GM21786 (cell line): ENCODE measurements around the gene SOAT2.

Source experiments
- ATAC-seq: cut with Tn5 transposase; IDR thresholded peaks from one replicate; pipeline ENCODE4 v1.9.1; 2021; ENCODE audit not compliant: unreplicated experiment

SOAT2 gene

DNA sequence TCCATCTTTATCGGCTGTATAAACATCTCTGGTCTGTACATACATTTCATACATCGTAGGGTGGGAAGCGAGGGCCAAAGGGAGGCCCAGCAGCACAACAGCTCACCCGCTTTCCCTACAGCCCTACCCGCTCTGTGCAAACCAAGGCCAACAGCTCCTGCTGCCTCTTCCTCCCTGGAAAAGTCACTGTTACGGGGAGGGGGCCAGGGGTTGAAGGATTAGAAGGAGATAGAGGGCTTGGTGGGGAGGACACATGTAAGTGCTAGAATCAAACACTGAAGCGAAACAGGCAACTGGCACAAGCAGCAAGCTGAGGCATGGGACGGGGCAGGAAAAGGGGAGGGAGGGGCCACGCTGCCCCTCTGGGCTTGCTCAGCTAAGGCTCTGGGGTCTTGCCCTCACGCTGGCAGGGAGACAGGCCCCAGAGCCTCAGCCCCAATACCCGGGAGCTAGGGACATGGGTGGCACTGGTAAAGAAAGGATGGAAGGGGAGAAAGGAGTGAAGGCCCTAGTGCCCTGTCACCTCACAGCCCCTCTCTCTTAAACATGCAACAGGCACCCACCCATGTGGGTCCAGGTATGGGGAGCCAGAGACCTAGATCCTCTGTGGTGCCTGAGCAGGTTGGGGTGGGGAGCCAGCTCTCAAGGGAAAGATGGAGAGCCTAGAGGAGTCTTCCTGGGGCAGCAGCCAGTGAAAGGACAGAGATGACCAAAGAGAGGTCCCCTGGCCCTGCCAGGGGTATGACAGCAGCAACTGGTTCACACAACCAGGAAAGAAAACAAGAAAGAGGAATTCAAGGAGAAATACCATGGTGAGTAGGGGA is 38.5 kb upstream of the SOAT2 start:
- ATAC-seq = no peak

DNA sequence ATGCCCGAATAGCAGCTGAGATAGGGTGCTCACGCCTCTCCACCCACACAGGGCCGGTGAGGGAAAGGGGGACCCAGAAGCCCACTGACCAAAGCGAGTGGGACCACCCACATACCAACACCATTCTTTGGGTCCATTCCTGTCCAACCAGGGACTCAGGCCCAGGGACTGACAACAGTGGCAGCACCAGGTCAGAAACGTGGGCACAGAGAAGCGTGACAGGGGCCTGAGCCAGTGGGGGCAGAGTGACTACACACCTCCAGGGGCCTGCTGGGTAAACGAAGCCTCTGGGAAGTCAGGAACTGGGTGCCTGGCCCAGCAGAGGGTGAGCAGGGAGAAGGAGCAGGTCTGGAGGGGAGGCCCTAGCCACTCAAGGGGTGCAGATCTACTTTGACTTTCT is 37.8 kb upstream of the SOAT2 start:
- no peak for ATAC-seq

DNA sequence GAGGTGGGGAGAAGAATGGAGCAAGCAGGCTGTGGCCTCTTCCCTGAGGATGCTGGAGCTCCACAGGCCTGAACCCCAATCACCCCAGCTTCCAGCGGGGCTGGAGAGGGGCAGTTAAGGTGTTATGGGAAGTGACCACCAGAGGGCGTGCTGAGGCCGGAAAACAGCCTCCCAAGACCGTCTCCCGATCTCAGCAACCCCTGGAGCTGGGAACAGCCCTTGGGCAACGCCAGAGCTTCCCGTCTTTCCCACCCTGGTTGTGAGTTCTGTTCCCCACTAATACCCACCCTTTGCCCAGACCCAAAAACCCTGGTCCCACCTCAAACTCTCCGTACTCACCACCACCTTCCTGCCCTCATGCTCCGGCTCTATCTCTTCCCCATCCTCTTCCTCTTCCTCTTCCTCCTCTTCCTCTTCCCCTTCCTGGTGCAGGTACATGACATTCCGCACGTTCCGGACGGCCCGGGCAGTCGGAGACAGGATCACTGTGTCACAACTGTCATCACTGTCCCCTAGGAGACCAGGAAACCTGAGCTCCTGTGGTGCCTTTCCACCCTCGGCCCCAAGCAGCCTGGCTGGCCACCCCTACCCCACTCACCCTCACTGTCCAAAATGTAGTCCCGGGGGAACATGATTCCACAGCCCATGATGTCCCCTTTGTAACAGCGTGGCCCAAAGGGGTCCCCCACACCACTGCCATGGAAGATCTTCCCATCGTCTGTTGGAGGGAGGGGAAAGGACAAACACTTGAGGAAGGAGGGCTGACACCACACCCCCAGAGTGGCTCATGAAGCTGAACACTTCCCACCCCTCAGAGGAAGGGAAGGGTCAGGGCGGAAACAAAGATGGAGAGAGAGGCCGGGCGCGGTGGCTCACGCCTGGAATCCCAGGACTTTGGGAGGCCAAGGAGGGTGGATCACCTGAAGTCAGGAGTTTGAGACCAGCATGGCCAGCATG is 37.0 kb upstream of the SOAT2 start:
- no peak for ATAC-seq

DNA sequence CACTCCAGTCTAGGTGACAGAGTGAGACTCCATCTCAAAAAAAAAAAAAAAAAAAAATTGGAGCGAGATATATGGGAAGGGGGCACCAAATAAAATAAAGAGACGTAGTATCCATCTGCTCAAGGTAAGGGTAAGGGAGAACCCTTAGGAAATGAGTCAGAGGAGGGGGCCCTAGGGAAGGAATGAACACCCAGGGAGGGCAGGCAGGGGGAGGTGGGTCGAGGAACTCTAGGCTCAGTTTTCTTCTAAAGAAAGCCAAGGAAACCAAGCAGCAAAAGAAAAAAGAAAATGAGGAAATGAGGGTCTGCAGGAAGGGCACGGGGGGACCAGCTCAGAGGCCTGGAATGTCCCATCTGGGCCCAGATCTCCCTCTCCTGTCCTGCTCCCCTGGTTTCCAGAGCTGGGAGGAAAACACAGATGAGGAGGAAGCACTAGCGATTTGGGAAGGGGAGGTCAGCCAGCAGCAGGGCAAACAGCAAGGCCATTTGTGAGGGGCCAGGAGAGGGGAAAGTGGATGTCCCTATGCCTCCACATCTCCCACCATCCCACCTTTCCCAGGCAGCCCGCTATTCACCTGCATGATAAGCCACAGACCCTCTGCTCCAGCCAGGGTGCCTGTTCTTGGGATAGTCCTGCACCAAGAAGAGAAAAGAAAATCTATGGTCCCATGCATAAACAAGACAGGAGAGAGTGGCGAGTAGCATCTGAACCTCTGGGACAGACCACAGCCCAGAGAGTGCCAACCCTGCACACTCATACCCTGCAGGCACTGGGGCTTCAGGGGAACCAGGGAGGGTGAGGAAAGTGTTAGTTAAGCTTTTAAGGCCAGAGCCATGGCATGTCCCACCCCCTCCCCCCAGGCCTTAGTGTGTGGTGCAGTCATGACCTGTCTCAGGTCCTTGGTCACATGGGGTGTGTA is 36.0 kb upstream of the SOAT2 start:
- no peak for ATAC-seq

DNA sequence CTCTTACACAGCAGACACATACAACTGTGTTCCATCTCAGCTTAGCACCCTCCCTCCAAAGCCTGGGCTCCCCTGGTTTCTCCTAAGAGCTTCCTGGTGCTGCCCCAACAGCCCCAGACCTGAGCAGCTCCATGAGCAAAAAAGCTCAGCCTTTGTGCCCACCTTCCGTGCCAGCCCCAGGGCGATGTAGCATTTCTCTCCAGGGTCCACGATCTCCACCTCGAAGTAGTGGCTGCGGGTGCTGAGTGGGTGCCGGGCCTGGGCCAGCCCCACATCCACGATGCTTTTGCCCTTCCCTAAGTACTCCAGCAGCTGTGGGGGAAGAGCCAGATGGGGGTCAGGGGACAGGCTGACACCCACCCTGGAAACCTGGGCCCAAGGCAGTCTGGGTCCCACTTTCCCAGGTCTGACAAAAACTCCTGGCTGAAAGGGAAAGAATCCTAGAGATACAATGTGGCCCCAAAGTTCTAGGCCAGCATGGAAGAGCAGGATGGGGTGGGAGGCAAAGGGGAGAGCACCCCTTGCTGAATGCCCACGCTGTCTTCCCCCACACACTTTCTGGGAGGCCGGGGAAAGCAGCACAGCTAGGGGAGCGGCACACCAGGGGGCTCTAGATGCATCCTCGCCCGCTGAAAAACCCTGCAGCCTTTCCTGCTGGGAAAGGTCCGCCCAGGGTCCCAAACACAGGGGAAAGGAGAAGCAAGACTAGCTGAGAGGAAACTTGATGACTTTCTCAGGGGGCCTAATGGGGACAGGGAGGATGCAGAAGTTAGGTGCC is 35.1 kb upstream of the SOAT2 start:
- ATAC-seq = no peak

DNA sequence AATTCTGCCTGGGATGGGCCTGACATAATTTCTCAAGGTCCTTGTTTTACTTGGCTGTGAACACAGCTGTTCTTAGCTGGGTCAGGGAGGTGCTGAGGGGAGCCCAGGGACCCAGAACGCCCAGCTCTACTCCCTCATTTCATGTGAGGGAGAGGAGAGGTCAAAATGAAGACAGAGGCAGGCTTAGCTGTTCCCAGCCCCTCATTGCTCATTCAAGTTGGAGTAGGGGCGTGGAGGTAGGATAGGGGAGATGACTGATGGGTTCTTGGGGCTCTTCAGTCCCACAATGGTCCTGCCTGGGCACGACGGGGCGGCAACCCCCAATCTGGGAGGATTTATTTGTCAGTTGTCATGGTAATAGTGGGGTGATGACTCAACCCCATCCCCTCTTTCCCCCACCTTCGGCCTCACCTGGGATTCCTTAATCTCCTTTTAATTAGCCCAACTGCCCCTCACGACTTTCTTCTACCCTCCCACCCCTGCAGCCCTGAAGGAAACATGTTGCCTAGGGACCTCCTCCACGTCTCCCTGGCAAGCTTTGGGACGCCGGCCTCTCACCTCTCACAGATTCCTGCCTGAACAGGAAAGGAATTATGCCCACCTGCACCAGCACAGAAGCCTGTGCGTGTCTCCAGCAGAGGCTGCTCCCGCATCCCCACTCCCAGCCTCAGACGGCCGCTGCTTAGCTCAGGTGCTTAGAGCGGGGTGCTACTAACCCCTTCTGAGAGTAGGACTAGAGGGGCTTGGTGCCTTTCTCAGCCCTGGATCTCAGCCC is 34.3 kb upstream of the SOAT2 start:
- ATAC-seq = no peak

DNA sequence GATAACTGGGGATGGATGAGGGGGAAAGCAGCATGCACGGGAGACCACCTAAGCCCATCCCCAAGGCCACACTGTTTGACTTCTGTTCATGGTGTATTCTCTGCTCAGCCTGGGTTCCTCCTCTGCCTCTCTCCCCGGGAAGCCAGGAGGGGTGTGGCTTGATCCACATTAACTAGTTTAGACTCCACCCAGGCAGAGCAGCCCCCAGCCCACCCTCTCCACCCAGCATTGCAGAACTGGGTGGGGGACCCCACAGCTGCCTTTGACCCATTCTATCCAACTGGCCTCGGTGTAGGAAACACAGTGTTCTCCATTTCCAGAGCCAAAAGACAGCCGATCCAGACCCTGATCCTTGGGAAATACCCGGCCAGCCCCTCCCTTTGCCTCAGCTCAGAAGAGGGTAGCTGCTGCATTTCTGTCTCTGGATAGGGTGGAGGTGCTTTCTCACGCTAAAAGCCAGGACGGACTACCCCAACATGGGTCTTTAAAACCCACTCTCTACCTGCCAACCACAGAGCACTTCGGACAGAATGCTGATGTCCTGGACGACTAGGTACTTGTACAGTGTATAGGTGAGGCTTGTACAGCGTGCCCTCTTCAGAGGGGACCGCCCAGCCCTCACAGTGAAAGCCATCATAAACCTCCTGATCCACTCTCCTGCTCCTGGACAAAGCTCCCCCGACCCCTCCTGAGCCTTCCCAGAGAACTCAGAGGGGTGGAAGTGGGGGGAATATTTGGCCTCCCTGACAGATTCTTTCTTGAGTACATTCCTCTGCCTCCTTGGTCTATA is 33.5 kb upstream of the SOAT2 start:
- no peak for ATAC-seq

DNA sequence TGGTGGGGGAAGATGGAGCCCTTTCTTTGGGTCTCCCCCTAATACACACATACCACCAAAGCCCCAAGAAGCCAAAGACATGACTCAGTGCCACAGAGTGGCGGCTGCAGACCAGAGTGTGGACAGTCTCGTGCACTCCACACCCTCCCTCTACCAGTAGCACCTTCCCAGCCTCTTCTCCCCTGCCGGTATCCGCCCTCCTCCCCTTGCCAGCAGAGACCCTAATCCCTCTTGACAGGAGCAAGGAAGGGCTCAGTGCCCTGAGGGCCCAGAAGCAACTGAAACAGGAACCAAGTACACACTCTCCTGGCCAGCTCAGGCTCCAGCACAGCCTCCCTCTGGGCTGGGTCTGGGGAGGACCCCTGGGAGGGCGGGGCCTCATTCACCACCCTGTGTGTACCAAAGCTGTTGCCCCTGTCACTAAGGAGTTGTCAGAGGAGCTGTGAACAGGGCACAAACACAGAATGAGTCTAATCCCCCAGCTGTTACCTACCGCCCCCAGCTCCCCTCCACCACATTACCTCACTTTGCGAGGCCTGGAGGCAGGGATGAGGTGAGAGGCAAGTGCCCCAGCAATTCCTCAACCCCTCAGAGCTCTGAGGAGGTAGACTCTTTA is 32.3 kb upstream of the SOAT2 start:
- no peak for ATAC-seq

DNA sequence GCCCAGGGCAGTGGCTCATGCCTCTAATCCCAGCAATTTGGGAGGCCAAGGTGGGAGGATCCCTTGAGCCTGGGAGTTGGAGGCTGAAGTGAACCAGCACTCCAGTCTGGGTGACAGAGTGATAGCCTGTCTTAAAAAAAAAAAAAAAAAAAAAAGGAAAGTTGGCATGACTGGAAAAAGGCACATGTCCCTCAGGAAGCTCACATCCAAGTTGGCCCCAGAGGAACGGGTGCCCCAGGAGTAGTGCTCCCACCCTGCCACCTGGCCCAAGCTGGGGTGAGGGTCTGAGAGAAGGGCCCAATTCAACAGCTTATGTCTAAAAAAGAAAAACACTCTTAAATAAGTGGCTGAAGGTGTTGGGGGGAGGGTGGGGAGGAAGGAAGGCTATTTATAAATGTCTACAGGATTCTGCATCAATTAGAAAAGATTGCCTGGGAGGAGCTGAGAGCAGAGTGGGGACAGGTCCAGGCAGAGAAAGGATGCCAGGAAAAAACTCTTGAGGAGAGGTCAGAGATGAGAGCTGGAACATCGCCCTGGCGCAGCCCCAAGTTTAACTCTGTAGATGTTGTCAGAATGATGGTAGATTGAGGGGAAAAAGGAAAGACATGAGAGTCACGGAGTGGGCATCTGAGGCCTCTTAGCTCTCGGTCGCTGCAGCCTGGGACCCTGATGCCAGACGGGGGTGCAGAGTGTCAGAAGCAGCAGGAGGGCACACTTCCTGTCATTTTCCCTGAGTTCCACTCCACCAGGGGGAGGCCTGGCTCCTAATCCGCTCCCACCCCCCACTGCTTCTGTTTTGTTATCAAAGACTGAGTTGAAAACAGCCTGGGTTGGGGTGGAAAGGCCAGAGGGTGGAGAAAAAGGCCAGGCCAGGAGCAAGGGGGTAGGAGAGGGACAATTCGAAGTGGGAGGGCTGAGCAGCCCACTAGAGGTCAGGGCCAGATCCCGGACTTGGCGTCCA is 31.4 kb upstream of the SOAT2 start:
- ATAC-seq = no peak

DNA sequence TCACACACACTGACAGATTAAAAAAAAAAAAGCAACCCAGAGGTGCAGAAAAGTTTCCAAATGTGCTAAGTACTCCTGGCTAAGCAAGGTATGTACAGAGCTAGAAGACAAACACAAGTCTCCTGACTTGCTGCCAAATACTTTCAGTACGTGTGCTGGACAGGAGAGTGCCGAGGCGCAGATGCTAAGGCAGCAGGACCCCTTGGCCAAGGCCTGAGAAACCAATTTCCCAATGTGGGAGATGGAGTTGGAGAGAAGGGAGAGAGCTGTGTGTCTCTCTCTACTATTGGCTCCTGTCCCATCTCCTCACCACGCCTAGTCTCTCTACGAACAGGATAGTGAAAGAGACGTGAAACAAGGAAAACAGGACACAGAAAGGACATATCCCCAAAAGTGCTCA is 29.4 kb upstream of the SOAT2 start:
- ATAC-seq = no peak

DNA sequence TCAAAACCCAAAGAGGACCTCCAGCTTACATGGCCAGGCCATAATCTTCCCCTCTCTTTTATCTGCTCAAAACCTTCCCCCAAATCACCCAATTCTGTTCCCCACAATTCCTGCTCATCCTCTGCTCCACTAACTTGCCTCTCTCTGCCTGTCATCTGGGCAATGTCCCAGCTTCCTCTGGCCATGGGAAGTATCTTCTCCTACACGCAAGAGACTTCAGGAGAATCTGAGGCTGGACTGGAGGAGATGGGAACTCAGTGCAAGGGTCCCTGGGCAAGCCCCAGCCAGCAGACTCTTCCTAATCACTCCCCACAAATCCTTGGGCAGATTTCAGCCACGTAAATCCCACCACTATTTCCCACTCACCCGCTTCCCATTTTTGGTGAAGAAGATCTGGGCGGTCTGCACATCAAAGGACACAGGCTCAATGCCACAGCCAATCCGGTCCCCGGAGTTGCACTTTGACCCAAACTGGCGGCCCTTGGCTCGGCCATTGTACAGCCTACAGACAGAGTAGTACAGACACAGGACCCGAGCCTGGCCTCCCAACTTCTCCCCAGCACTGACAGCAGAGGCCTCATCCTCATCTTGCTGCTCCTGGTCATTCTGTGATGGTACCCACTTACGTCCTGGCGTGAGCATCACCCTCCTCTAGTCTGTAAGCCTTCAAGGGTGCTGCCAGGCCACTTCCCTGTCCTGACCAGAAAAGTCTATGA is 28.8 kb upstream of the SOAT2 start:
- no peak for ATAC-seq

DNA sequence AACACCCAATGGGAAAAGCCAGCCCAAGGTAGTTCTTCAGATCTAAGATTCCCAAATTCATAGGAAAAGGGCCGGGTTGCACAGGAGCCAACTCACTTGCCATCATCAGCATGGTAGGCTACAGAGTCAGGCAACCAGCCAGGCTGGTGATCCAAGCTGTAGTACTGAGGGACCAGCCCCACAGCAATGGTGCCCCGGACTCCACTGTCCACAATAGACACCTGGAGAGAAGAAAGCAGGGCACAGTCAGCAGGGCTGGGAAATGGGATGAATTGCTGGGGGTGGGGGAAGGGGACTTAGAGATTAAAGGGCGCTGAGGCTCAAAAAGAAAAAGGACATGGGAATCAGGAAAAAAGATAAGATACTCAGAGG is 28.3 kb upstream of the SOAT2 start:
- ATAC-seq = no peak

DNA sequence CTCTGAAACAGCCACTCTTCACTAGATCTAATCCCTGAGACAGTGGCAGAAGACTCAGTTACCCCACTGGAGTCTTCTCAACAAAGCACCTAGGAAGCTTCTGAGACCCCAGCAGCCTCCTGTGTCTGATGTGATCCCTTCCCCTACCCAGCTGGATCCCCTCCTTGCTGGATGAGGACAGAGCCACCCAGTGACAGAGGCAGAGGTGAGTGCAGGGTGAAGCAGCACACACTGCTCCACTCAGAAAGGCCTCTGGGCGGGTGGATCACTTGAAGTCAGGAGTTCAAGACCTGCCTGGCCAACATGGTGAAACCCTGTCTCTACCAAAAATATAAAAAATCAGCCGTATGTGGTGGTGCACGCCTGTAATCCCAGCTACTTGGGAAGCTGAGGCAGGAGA is 26.8 kb upstream of the SOAT2 start:
- ATAC-seq = no peak

DNA sequence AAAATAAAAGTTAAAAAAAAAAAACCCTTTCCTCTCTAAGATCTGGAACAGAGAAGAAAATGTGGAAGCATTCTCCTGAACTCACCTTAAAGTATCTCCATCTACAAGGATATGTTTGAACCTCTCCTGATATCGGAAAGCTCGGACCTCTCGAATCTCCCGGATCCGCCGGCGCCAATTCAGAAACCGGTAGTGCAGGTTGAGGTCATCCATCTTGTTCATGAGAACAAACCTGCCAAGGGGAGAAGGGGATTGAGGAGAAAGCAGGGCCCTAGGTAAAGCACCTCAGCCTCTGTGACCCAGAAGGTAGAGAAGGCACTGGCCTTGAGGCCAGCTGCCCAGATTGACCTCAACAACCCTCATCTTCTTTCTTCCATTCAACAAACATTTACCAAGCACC is 26.3 kb upstream of the SOAT2 start:
- ATAC-seq = no peak

DNA sequence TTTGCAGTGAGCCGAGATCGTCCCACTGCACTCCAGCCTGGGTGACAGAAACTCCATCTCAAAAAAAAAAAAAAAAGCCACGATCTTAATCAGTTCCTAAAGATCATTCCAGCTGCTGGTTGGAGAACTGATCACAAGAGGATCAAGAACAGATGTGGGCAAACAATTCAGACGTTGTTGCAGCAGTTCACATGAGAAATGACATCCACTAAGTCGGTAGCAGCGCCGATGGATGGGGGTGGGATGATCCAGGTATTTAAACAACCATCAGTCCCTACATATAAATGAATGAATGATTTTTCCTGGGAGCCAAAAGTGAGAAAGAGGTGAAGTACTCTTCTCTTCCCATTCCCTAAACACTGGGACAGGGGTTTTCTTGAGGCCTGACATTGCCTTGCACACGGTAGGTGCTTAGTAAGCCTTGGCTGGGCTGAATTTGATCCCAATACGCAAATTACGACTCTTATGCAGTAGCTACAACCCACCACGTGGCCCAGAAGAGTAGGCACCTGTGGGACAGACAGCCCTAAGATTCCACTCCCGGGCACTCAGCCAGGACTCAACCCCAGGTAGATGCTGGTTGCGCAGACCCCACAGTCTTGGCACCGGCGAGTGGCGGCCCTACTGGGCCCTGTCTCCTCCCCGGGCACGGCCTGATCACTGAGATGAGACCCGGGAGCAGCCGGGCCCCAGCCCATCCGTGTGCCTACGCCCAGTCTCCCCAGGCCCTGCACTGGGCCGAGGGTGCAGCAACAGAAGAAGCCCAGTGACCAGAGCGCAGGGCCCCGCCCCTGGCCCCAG is 24.7 kb upstream of the SOAT2 start:
- peak; percentile 16 for ATAC-seq
